HG03039 (cell line): Measurements from ENCODE around the gene ZNF48.

Experiments
- ATAC-seq: cut with Tn5 transposase; IDR thresholded peaks from one replicate; pipeline ENCODE4 v1.9.1; 2021; ENCODE audit warnings: mild to moderate bottlenecking, moderate library complexity; ENCODE audit not compliant: unreplicated experiment

ZNF48 gene

GRCh38 chr16:30401768-30402425 is 6.7 kb downstream of the ZNF48 start:
- ATAC-seq = no peak

GRCh38 chr16:30406795-30407101 is 11.5 kb downstream of the ZNF48 start:
- no peak for ATAC-seq

- ATAC-seq = peak; percentile 60
Measured at GRCh38 chr16:30407102-30407803, 12.0 kb downstream of the ZNF48 start, which contains the start of gene ZNF771. Gene ZNF771 (plus strand): TSS chr16:30407606. CDS start chr16:30408054, 448 bp downstream.

GRCh38 chr16:30407804-30408534 is 12.7 kb downstream of the ZNF48 start:
- no peak for ATAC-seq

- no peak for ATAC-seq
Measured at GRCh38 chr16:30409125-30410060, 14.2 kb downstream of the ZNF48 start.

- ATAC-seq = no peak
Measured at GRCh38 chr16:30413112-30413806, 18.0 kb downstream of the ZNF48 start.

- ATAC-seq = no peak
Measured at GRCh38 chr16:30414159-30414558, 18.9 kb downstream of the ZNF48 start.

GRCh38 chr16:30416047-30416603 is 20.9 kb downstream of the ZNF48 start:
- ATAC-seq = no peak

GRCh38 chr16:30416624-30417528 is 21.7 kb downstream of the ZNF48 start:
- ATAC-seq = no peak

GRCh38 chr16:30417529-30418349 is 22.5 kb downstream of the ZNF48 start:
- ATAC-seq = peak; percentile 74

GRCh38 chr16:30418350-30419181 is 23.3 kb downstream of the ZNF48 start:
- no peak for ATAC-seq

- ATAC-seq = no peak
Measured at GRCh38 chr16:30421010-30421409, 25.8 kb downstream of the ZNF48 start.

GRCh38 chr16:30428055-30428454 is 32.8 kb downstream of the ZNF48 start:
- no peak for ATAC-seq

- no peak for ATAC-seq
Measured at GRCh38 chr16:30429418-30429677, 34.1 kb downstream of the ZNF48 start.

- ATAC-seq = peak; percentile 97
Measured at GRCh38 chr16:30429678-30430427, 34.6 kb downstream of the ZNF48 start, which contains the start of gene DCTPP1. Gene DCTPP1 (minus strand): TSS chr16:30430030. CDS start chr16:30429980, 50 bp downstream.

- no peak for ATAC-seq
Measured at GRCh38 chr16:30430428-30430970, 35.3 kb downstream of the ZNF48 start.
